HCT116 (cell line): ENCODE measurements around the gene GMDS. TPM values are rescaled to one million over a fixed set of nuclear protein-coding genes. Genes with fewer than 3 reads are reported as not detected.

Experiments used
- ATAC-seq: fragments of 200-7000 bp; cut with Tn5 transposase; 2 replicates; pipeline ENCODE4 v1.9.1; 2020; ENCODE audit warnings: mild to moderate bottlenecking, moderate library complexity
- BruUV-seq: library from RNA; stranded (reverse); fragments of 400-500 nt; replicated peaks from 2 replicates; lab custom pipeline; 2021; lab: Mats Ljungman, UMichigan
- CTCF ChIA-PET: fragments of 300-600 bp; sonication (Branson Sonifier 250); formaldehyde crosslinking; loops from one replicate; lab custom pipeline; 2021; ENCODE audit warnings: antibody characterized with exemption; lab: Charles Lee
- POLR2A ChIA-PET: fragments of 300-600, 350-600 bp; sonication (Branson Sonifier 250); formaldehyde crosslinking; loops from one replicate; lab custom pipeline; 2021; ENCODE audit warnings: antibody characterized with exemption; lab: Charles Lee
- RAD21 ChIA-PET, 2 experiments: fragments of 300-600 bp; sonication (Branson Sonifier 250); formaldehyde crosslinking; loops; one replicate each; lab custom pipeline; 2023; ENCODE audit warnings: low total read pairs in 2 of 2; ENCODE audit not compliant: uncharacterized antibody in 2 of 2, unreplicated experiment in 2 of 2, low non-redundant PET in 1 of 2; lab: Charles Lee
- DNase-seq: peaks from one replicate; pipeline ENCODE4 v3.0.0-alpha.2; 2010; ENCODE audit warnings: low read depth, low spot score
- H2AFZ ChIP-seq: fragments of 200-600 bp; shearing (Covaris generic), sonication (generic); 2 replicates; pipeline ENCODE4 v1.6.1; 2017; ENCODE audit warnings: low read depth, mixed run types, mixed read lengths, antibody characterized with exemption, low read length; ENCODE audit not compliant: poor library complexity, severe bottlenecking
- H3K27ac ChIP-seq: 2 replicates; pipeline ENCODE4 v1.5.1; 2012; ENCODE audit warnings: low read depth, low read length
- H3K27me3 ChIP-seq: fragments of 200-600 bp; sonication (generic); 2 replicates; pipeline ENCODE4 v1.6.1; 2016; ENCODE audit warnings: mixed run types, low read length, mixed read lengths; ENCODE audit not compliant: insufficient read depth
- H3K36me3 ChIP-seq, 2 experiments: fragments of 200-500 bp in 1 of 2; fragments of 200-600 bp in 1 of 2; sonication (Bioruptor generic) in 1 of 2; sonication (generic) in 1 of 2; 2 replicates each; pipeline versions ENCODE4 v1.5.1 to v1.6.1; 2014 to 2016; ENCODE audit warnings: low read length in 2 of 2, inconsistent platforms in 1 of 2, mixed read lengths in 1 of 2, mixed run types in 1 of 2; ENCODE audit not compliant: insufficient read depth in 2 of 2, control insufficient read depth in 1 of 2
- H3K4me1 ChIP-seq, 2 experiments: fragments of 200-600 bp in 1 of 2; sonication (generic) in 1 of 2; 2 replicates each; pipeline versions ENCODE4 v1.5.1 to v1.6.1; 2012 to 2017; ENCODE audit warnings: low read length in 2 of 2, inconsistent platforms in 1 of 2, mild to moderate bottlenecking in 1 of 2, mixed read lengths in 1 of 2, mixed run types in 1 of 2, moderate library complexity in 1 of 2; ENCODE audit not compliant: insufficient read depth in 2 of 2, control insufficient read depth in 1 of 2
- H3K4me2 ChIP-seq: fragments of 200-600 bp; sonication (generic); 2 replicates; pipeline ENCODE4 v1.6.1; 2017; ENCODE audit warnings: mixed run types, low read length, mixed read lengths
- H3K4me3 ChIP-seq, 2 experiments: fragments of 200-600 bp in 1 of 2; sonication (generic) in 1 of 2; replicated peaks in 1 of 2; 2 replicates each; pipeline ENCODE4 v1.5.1; 2011 to 2016; ENCODE audit warnings: low read length in 2 of 2, control low read depth in 1 of 2, low read depth in 1 of 2, mild to moderate bottlenecking in 1 of 2, mixed read lengths in 1 of 2, mixed run types in 1 of 2
- H3K79me2 ChIP-seq: fragments of 200-600 bp; sonication (generic); 2 replicates; pipeline ENCODE4 v1.6.1; 2017; ENCODE audit warnings: mild to moderate bottlenecking, mixed run types, low read length, moderate library complexity, mixed read lengths; ENCODE audit not compliant: insufficient read depth
- H3K9ac ChIP-seq: fragments of 200-600 bp; sonication (generic); 2 replicates; pipeline ENCODE4 v1.6.1; 2016; ENCODE audit warnings: low read length, mixed read lengths
- H3K9me2 ChIP-seq: fragments of 200-600 bp; sonication (generic), shearing (Covaris generic); 2 replicates; pipeline ENCODE4 v1.6.1; 2017; ENCODE audit warnings: mixed run types, mild to moderate bottlenecking, moderate library complexity; ENCODE audit not compliant: insufficient read depth
- H3K9me3 ChIP-seq, 2 experiments: fragments of 200-500 bp in 1 of 2; fragments of 200-600 bp in 1 of 2; sonication (Bioruptor generic) in 1 of 2; sonication (generic) in 1 of 2; 2 replicates each; pipeline ENCODE4 v1.6.1; 2014 to 2017; ENCODE audit warnings: low read length in 2 of 2, mixed read lengths in 2 of 2, inconsistent platforms in 1 of 2, low read depth in 1 of 2, mild to moderate bottlenecking in 1 of 2, mixed run types in 1 of 2, moderate library complexity in 1 of 2; ENCODE audit not compliant: control insufficient read depth in 1 of 2, insufficient read depth in 1 of 2
- H4K20me1 ChIP-seq: fragments of 200-600 bp; sonication (generic), shearing (Covaris generic); 2 replicates; pipeline ENCODE4 v1.6.1; 2017; ENCODE audit warnings: mixed run types, mild to moderate bottlenecking, moderate library complexity; ENCODE audit not compliant: insufficient read depth
- CBX3 ChIP-seq: IDR thresholded peaks from 2 replicates; pipeline ENCODE4 v1.6.1; 2012; ENCODE audit warnings: low read depth
- CEBPB ChIP-seq: IDR thresholded peaks from 2 replicates; pipeline ENCODE4 v1.6.1; 2012; ENCODE audit warnings: low read depth
- ELF1 ChIP-seq: IDR thresholded peaks from 2 replicates; pipeline ENCODE4 v1.6.1; 2012; ENCODE audit warnings: low read depth, borderline replicate concordance
- EZH2 ChIP-seq: fragments of 200-600 bp; sonication (generic); IDR thresholded peaks from 2 replicates; pipeline ENCODE4 v1.6.1; 2017; ENCODE audit warnings: antibody characterized with exemption, mixed run types
- EZH2phosphoT487 ChIP-seq: fragments of 200-600 bp; IDR thresholded peaks from 2 replicates; pipeline ENCODE4 v1.6.1; 2018; ENCODE audit warnings: antibody characterized with exemption, borderline replicate concordance
- FOSL1 ChIP-seq: IDR thresholded peaks from 2 replicates; pipeline ENCODE4 v1.6.1; 2012; ENCODE audit warnings: low read depth
- POLR2A ChIP-seq: IDR thresholded peaks from 2 replicates; pipeline ENCODE4 v1.7.0; 2011; ENCODE audit warnings: borderline replicate concordance; ENCODE audit not compliant: insufficient read depth, insufficient read length; ENCODE audit errors: extremely low read depth
- POLR2AphosphoS5 ChIP-seq: IDR thresholded peaks from 2 replicates; pipeline ENCODE4 v1.6.1; 2011; ENCODE audit warnings: mild to moderate bottlenecking, low read depth, low read length, moderate library complexity
- RAD21 ChIP-seq: IDR thresholded peaks from 2 replicates; pipeline ENCODE4 v1.6.1; 2012; ENCODE audit warnings: low read depth, mild to moderate bottlenecking
- SIN3A ChIP-seq: IDR thresholded peaks from 2 replicates; pipeline ENCODE4 v1.6.1; 2012; ENCODE audit warnings: low read depth
- SP1 ChIP-seq: IDR thresholded peaks from 2 replicates; pipeline ENCODE4 v1.6.1; 2012; ENCODE audit warnings: low read depth
- YY1 ChIP-seq: IDR thresholded peaks from 2 replicates; pipeline ENCODE4 v1.6.1; 2011; ENCODE audit warnings: low read length, low read depth, moderate library complexity, mild to moderate bottlenecking; ENCODE audit not compliant: insufficient replicate concordance; ENCODE audit errors: extremely low read depth
- ZFX ChIP-seq: fragments of 450-650 bp; IDR thresholded peaks from 2 replicates; pipeline ENCODE4 v1.6.1; 2017
- intact Hi-C: fragments of 100-400 bp; cut with micrococcal nuclease; formaldehyde crosslinking; loops from 2 replicates; pipeline ENCODE4 v1.10.0; 2022
- total RNA-seq: library from RNA; stranded (reverse); gene quantifications from one replicate; pipeline ENCODE4 v1.2.1, GENCODE V29; 2021; ENCODE audit not compliant: unreplicated experiment
- TF ChIP-seq, protein P1 (sequence below): IDR thresholded peaks from 2 replicates; pipeline ENCODE4 v1.6.1; 2012
- TF ChIP-seq, protein P2 (sequence below): IDR thresholded peaks from 2 replicates; pipeline ENCODE4 v1.6.1; 2012; ENCODE audit warnings: low read depth

GMDS gene
- total RNA-seq, 1 experiment from 2014 or later: 34.4 TPM

DNA sequence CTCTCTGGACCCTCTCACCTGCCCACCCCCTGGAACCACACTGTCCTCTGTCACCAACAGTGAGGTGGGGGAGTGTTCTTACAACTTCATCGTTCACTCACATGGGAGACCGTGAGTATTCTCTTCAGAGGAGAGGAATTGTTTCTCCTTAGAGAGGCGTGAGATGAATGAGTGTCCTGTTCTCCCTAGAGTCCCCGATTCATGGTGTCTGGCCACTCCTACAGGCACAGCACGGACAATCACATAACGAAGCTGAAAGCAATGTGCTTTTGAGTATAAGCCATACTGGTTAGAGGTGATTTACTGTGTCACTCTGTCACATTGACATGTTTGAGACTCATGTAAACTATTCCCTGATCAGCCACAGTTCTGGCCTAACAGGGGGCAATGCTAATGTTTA lies 581.1 kb downstream of the GMDS start (continued):
- TF ChIP-seq SP1 (no peak), ZFX (no peak), CBX3 (no peak), SIN3A (no peak), CEBPB (no peak), EZH2phosphoT487 (no peak)
- TF ChIP-seq, protein P1, sequence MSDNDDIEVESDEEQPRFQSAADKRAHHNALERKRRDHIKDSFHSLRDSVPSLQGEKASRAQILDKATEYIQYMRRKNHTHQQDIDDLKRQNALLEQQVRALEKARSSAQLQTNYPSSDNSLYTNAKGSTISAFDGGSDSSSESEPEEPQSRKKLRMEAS: no peak
- TF ChIP-seq, all 23 proteins: peak for 0

DNA sequence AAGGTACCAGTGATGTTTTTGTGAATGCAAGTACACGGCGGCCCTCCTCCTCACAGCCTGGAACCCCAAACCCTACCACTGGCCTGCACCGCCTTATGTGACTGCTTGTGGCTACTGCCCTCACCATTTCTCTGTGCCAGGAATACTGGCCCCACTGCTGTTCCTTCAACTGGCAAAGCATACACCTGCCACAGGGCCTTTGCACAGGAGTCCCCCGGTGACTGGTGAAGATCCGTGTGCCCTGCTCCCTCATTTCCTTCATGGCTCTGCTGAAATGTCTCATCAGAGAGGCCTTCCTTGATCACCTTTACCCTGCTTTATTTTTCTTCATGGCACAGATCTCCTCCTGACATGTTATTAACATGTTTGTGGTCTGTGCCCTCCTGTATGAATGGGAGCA lies 581.9 kb downstream of the GMDS start:
- no peaks in the 10 kb centered on the region for H3K27me3 ChIP-seq
- no peaks in the 10 kb centered on the region for H3K9me2 ChIP-seq
- ChIA-PET RAD21 (no interaction called here), POLR2A (no interaction called here), CTCF (no interaction called here)
- BruUV-seq: no TSS peak
- H2AFZ ChIP-seq: no peak overlapping the region
- no peak overlapping the region for H3K27ac ChIP-seq
- H3K79me2 ChIP-seq: no peaks in the 10 kb centered on the region
- no peaks in the 10 kb centered on the region for H4K20me1 ChIP-seq
- TF ChIP-seq, protein P2, sequence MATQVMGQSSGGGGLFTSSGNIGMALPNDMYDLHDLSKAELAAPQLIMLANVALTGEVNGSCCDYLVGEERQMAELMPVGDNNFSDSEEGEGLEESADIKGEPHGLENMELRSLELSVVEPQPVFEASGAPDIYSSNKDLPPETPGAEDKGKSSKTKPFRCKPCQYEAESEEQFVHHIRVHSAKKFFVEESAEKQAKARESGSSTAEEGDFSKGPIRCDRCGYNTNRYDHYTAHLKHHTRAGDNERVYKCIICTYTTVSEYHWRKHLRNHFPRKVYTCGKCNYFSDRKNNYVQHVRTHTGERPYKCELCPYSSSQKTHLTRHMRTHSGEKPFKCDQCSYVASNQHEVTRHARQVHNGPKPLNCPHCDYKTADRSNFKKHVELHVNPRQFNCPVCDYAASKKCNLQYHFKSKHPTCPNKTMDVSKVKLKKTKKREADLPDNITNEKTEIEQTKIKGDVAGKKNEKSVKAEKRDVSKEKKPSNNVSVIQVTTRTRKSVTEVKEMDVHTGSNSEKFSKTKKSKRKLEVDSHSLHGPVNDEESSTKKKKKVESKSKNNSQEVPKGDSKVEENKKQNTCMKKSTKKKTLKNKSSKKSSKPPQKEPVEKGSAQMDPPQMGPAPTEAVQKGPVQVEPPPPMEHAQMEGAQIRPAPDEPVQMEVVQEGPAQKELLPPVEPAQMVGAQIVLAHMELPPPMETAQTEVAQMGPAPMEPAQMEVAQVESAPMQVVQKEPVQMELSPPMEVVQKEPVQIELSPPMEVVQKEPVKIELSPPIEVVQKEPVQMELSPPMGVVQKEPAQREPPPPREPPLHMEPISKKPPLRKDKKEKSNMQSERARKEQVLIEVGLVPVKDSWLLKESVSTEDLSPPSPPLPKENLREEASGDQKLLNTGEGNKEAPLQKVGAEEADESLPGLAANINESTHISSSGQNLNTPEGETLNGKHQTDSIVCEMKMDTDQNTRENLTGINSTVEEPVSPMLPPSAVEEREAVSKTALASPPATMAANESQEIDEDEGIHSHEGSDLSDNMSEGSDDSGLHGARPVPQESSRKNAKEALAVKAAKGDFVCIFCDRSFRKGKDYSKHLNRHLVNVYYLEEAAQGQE: no peak
- TF ChIP-seq YY1: no peak
- no peak for TF ChIP-seq POLR2A
- no peak for TF ChIP-seq ZFX
- TF ChIP-seq EZH2: no peak
- TF ChIP-seq SP1: no peak
- no peak for TF ChIP-seq CBX3
- TF ChIP-seq RAD21: no peak
- TF ChIP-seq FOSL1: no peak
- TF ChIP-seq ELF1: no peak
- TF ChIP-seq POLR2AphosphoS5: no peak
- intact Hi-C loops: no loop called here
- no peaks in the 10 kb centered on the region for H3K4me1 ChIP-seq
- no peak overlapping the region for H3K9ac ChIP-seq
- ATAC-seq (no peak), DNase-seq (no peak)
- H3K4me3 ChIP-seq: no peak overlapping the region
- no peaks in the 10 kb centered on the region for H3K36me3 ChIP-seq
- no peak overlapping the region for H3K4me2 ChIP-seq
- no peaks in the 10 kb centered on the region for H3K9me3 ChIP-seq
